GM12874 (cell line): ENCODE data around the gene ARFIP2.

Experiments used
- CTCF ChIP-seq: IDR thresholded peaks from 2 replicates; pipeline ENCODE4 v1.5.1; 2011; ENCODE audit warnings: low read depth, mild to moderate bottlenecking, control low read depth, low read length, moderate library complexity; ENCODE audit not compliant: insufficient read depth

Gene ARFIP2

GRCh38 chr11:6480299-6480914 lies 724 bp downstream of the ARFIP2 start:
- no peak for TF ChIP-seq CTCF

DNA sequence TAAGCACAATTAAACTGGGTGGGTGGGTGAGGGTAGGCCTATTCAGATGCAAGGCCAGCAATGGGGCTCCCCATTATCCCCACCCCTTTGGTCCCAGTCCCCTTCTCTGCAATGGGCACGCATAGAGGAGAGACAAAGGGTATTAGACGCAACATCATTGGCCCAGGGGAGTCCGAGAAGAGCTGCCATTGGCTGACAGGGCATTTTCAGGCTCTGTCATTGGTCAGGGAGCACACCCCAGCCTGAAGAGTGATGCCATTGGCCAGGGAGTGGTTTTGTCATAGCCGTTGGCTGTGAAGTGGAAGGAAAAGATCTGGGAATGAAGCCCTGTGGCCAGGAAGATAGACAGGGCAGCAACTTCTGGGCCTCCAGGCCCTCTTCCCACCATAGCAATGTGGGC lies 4.6 kb downstream of the ARFIP2 start:
- no peak for TF ChIP-seq CTCF

- no peak for TF ChIP-seq CTCF
Measured at GRCh38 chr11:6475936-6476335, 5.2 kb downstream of the ARFIP2 start.

- TF ChIP-seq CTCF = no peak
Measured at GRCh38 chr11:6474806-6475500, 6.2 kb downstream of the ARFIP2 start.

GRCh38 chr11:6474413-6474792 lies 6.7 kb downstream of the ARFIP2 start:
- no peak for TF ChIP-seq CTCF

DNA sequence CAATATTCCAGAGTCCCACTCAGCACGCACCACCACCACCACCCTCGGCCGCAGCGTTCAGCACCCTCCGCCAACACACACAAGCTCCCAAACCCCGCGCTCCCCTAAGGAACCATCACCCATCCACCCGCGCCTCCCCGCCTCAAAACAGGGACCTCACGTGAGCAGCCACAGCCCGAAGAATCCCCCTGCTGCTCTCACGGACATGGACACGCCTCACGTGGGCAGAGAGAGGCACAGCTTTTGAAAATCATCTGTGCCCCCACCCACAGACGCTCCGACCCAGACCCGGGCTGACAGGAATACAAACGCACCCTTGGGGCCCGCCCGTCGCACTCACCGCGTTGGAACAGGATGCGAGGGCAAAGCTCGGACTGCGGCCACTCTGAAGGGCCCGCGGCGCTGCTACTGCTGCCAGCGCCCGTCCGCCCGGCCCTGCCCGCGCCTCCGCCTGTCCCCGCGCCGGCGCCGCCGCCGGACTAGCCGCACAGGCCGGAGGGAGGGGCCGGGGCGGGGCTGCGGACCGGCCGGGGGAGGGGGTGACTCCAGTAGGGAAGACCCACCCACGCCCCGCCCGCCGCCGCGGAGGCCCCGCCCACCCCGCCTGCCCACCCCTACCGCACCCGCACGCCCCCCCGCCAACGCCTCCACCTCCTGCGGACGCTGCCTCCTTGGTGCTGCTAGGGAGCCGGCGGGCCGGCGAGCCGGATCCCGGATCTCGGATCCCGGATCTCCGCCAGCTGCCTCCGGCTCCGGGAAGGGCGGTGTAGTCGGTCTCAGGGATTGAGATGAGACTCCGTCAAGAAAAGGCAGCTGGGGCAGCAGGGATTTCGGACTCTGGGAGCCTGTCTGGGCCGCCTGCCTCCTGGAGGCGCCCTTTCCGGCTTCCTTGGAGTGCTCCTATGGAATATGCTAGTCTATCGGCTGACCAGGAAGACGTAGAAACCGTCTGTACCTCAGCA lies 7.4 kb downstream of the ARFIP2 start, which contains the start of gene TRIM3:
TRIM3 (minus strand) TSS at position 491 of the 962 bp plus-strand sequence. CDS start 8,246 bp downstream, outside the sequence.
- TF ChIP-seq CTCF = no peak

DNA sequence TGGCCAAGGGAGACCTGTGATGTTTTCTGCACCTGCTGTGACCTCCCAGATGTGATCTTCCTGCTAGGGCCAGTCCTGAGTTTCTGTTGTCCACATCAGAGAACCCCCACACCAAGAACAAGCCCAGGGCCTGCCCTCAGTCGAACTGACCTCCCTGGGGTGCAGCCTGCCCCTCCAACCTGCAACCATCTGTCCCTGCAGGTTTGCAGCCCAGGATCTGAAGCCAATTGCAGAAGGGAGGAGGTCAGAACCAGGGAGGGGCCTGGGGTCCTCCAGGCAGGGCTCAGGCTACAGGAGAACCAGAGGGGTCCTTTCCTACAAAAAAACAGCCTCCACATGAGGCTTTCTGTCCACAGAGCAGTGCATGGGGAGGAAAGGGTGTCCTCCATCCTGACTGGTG lies 8.2 kb downstream of the ARFIP2 start:
- no peak for TF ChIP-seq CTCF
